ENCODE data around the gene FCMR. TPM values are rescaled to one million over a fixed set of nuclear protein-coding genes. Genes with fewer than 3 reads are reported as not detected.
A peak's percentile ranks its signal among the peaks of the same experiment; 100 is the strongest.

FCMR gene
- 10 to 100 TPM; 49.6 to 52.1 TPM for total RNA-seq

GRCh38 chr1:206921772-206922265 is at the start of gene FCMR:
FCMR (minus strand) TSS chr1:206921941; CDS start chr1:206921854, 87 bp downstream.
- intact Hi-C loops (cut with micrococcal nuclease) = loop anchor here (2.0 to 10.0 kb wide), 4 partner anchors 343 to 903 kb away; partner anchors contain the start of gene CD55
- H3K9me3 Mint-ChIP-seq = no peaks in the 10 kb centered on the region
- no peaks in the 10 kb centered on the region for H3K27me3 Mint-ChIP-seq (ENCODE audit: low read depth)
- no peak within 1 kb of the TSS for H3K27ac Mint-ChIP-seq
- CTCF ChIA-PET = interaction anchor here (0.9 to 12.6 kb wide), 11 partner anchors 9 to 195 kb away, joined by 3 to 219 read pairs (median 7); partner anchors contain the start of gene IL20
- H3K4me1 Mint-ChIP-seq (ENCODE audit: low read depth) = peaks cover 18% of the 10 kb centered on the region
- H3K36me3 Mint-ChIP-seq (ENCODE audit: low read depth) = peaks cover 17% of the 10 kb centered on the region
- DNase-seq = peak; percentile 71
- no peak within 1 kb of the TSS for H3K4me3 Mint-ChIP-seq

- Mint-ChIP-seq H3K27ac (no peak overlapping the region), H3K4me3 (no peak overlapping the region), H3K4me1 (ENCODE audit: low read depth) (peaks cover 18% of the 10 kb centered on the region), H3K36me3 (ENCODE audit: low read depth) (no peaks in the 10 kb centered on the region), H3K9me3 (no peaks in the 10 kb centered on the region), H3K27me3 (ENCODE audit: low read depth) (no peaks in the 10 kb centered on the region)
- intact Hi-C loops (cut with micrococcal nuclease) = no loop called here
- CTCF ChIA-PET = interaction anchor here (1.0 to 5.1 kb wide), 3 partner anchors 10 to 112 kb away, joined by 3 to 38 read pairs (median 14); no protein-coding TSS in a partner anchor
- no peak for DNase-seq
These were observed 49.4 kb upstream of the FCMR start for GRCh38 chr1:206971029-206971655.

- no peaks in the 10 kb centered on the region for H3K27me3 Mint-ChIP-seq (ENCODE audit: low read depth)
- H3K36me3 Mint-ChIP-seq (ENCODE audit: low read depth) = no peaks in the 10 kb centered on the region
- no peak within 1 kb of the TSS for H3K27ac Mint-ChIP-seq
- CTCF ChIA-PET = interaction anchor here (0.9 to 5.1 kb wide), 4 partner anchors 11 to 111 kb away, joined by 3 to 38 read pairs (median 4); no protein-coding TSS in a partner anchor
- no peak within 1 kb of the TSS for H3K4me3 Mint-ChIP-seq
- peaks cover 18% of the 10 kb centered on the region for H3K4me1 Mint-ChIP-seq (ENCODE audit: low read depth)
- intact Hi-C loops (cut with micrococcal nuclease) = no loop called here
- no peaks in the 10 kb centered on the region for H3K9me3 Mint-ChIP-seq
- no peak for DNase-seq
These were observed 48.7 kb upstream of the FCMR start, which contains the start of gene FCAMR for GRCh38 chr1:206970446-206970845. FCAMR (minus strand) TSS chr1:206970460; CDS start chr1:206970125, 335 bp downstream.

GRCh38 chr1:206969090-206969489 is 47.3 kb upstream of the FCMR start:
- intact Hi-C loops (cut with micrococcal nuclease) = no loop called here
- H3K27me3 Mint-ChIP-seq (ENCODE audit: low read depth) = no peaks in the 10 kb centered on the region
- no peaks in the 10 kb centered on the region for H3K36me3 Mint-ChIP-seq (ENCODE audit: low read depth)
- H3K27ac Mint-ChIP-seq = no peak overlapping the region
- H3K9me3 Mint-ChIP-seq = no peaks in the 10 kb centered on the region
- H3K4me1 Mint-ChIP-seq (ENCODE audit: low read depth) = peaks cover 18% of the 10 kb centered on the region
- H3K4me3 Mint-ChIP-seq = no peak overlapping the region
- no peak for DNase-seq
- CTCF ChIA-PET = interaction anchor here (1.0 kb wide), 1 partner anchor 36 kb away, joined by 3 read pairs; no protein-coding TSS in a partner anchor

GRCh38 chr1:206967096-206967849 is 45.5 kb upstream of the FCMR start:
- no peak for DNase-seq
- peak overlapping the region; percentile 16 for H3K27ac Mint-ChIP-seq
- intact Hi-C loops (cut with micrococcal nuclease) = no loop called here
- H3K9me3 Mint-ChIP-seq = no peaks in the 10 kb centered on the region
- no peak overlapping the region for H3K4me3 Mint-ChIP-seq
- peaks cover 27% of the 10 kb centered on the region for H3K4me1 Mint-ChIP-seq (ENCODE audit: low read depth)
- no peaks in the 10 kb centered on the region for H3K27me3 Mint-ChIP-seq (ENCODE audit: low read depth)
- CTCF ChIA-PET = interaction anchor here (0.6 to 1.4 kb wide), 3 partner anchors 14 to 157 kb away, joined by 3 to 5 read pairs (median 3); no protein-coding TSS in a partner anchor
- no peaks in the 10 kb centered on the region for H3K36me3 Mint-ChIP-seq (ENCODE audit: low read depth)

GRCh38 chr1:206965781-206966180 is 44.0 kb upstream of the FCMR start:
- peaks cover 35% of the 10 kb centered on the region for H3K4me1 Mint-ChIP-seq (ENCODE audit: low read depth)
- no peak overlapping the region for H3K27ac Mint-ChIP-seq
- intact Hi-C loops (cut with micrococcal nuclease) = no loop called here
- H3K27me3 Mint-ChIP-seq (ENCODE audit: low read depth) = no peaks in the 10 kb centered on the region
- no peaks in the 10 kb centered on the region for H3K9me3 Mint-ChIP-seq
- H3K4me3 Mint-ChIP-seq = no peak overlapping the region
- no peaks in the 10 kb centered on the region for H3K36me3 Mint-ChIP-seq (ENCODE audit: low read depth)
- CTCF ChIA-PET = interaction anchor here (0.6 to 1.4 kb wide), 7 partner anchors 9 to 398 kb away, joined by 3 to 4 read pairs (median 3); no protein-coding TSS in a partner anchor
- DNase-seq = no peak

GRCh38 chr1:206963740-206964139 is 42.0 kb upstream of the FCMR start:
- Mint-ChIP-seq H3K36me3 (ENCODE audit: low read depth) (no peaks in the 10 kb centered on the region), H3K9me3 (no peaks in the 10 kb centered on the region), H3K4me3 (no peak overlapping the region), H3K4me1 (ENCODE audit: low read depth) (peaks cover 35% of the 10 kb centered on the region), H3K27ac (no peak overlapping the region), H3K27me3 (ENCODE audit: low read depth) (no peaks in the 10 kb centered on the region)
- CTCF ChIA-PET = interaction anchor here (2.2 kb wide), 1 partner anchor 30 kb away, joined by 6 read pairs; no protein-coding TSS in a partner anchor
- no peak for DNase-seq
- intact Hi-C loops (cut with micrococcal nuclease) = no loop called here

GRCh38 chr1:206963119-206963712 is 41.5 kb upstream of the FCMR start:
- H3K27me3 Mint-ChIP-seq (ENCODE audit: low read depth) = no peaks in the 10 kb centered on the region
- no peaks in the 10 kb centered on the region for H3K36me3 Mint-ChIP-seq (ENCODE audit: low read depth)
- peaks cover 32% of the 10 kb centered on the region for H3K4me1 Mint-ChIP-seq (ENCODE audit: low read depth)
- H3K9me3 Mint-ChIP-seq = no peaks in the 10 kb centered on the region
- H3K4me3 Mint-ChIP-seq = no peak overlapping the region
- intact Hi-C loops (cut with micrococcal nuclease) = no loop called here
- no peak overlapping the region for H3K27ac Mint-ChIP-seq
- no peak for DNase-seq
- CTCF ChIA-PET = interaction anchor here (2.2 kb wide), 1 partner anchor 30 kb away, joined by 6 read pairs; no protein-coding TSS in a partner anchor

- Mint-ChIP-seq H3K36me3 (ENCODE audit: low read depth) (no peaks in the 10 kb centered on the region), H3K27ac (no peak overlapping the region), H3K9me3 (no peaks in the 10 kb centered on the region), H3K4me3 (no peak overlapping the region), H3K4me1 (ENCODE audit: low read depth) (peaks cover 22% of the 10 kb centered on the region), H3K27me3 (ENCODE audit: low read depth) (no peaks in the 10 kb centered on the region)
- DNase-seq = no peak
- CTCF ChIA-PET = interaction anchor here (2.2 kb wide), 1 partner anchor 29 kb away, joined by 6 read pairs; no protein-coding TSS in a partner anchor
- intact Hi-C loops (cut with micrococcal nuclease) = no loop called here
These were observed 40.5 kb upstream of the FCMR start for GRCh38 chr1:206962272-206962671.

- H3K9me3 Mint-ChIP-seq = no peaks in the 10 kb centered on the region
- no peak for DNase-seq
- no peaks in the 10 kb centered on the region for H3K36me3 Mint-ChIP-seq (ENCODE audit: low read depth)
- intact Hi-C loops (cut with micrococcal nuclease) = no loop called here
- CTCF ChIA-PET = interaction anchor here (0.6 kb wide), 1 partner anchor 29 kb away, joined by 3 read pairs; no protein-coding TSS in a partner anchor
- H3K4me1 Mint-ChIP-seq (ENCODE audit: low read depth) = peaks cover 17% of the 10 kb centered on the region
- no peak overlapping the region for H3K27ac Mint-ChIP-seq
- H3K27me3 Mint-ChIP-seq (ENCODE audit: low read depth) = no peaks in the 10 kb centered on the region
- H3K4me3 Mint-ChIP-seq = no peak overlapping the region
These were observed 39.9 kb upstream of the FCMR start for GRCh38 chr1:206961668-206962067.

- H3K27me3 Mint-ChIP-seq (ENCODE audit: low read depth) = no peaks in the 10 kb centered on the region
- CTCF ChIA-PET = interaction anchor here (0.6 to 1.2 kb wide), 3 partner anchors 25 to 235 kb away, joined by 3 to 5 read pairs (median 3); no protein-coding TSS in a partner anchor
- intact Hi-C loops (cut with micrococcal nuclease) = no loop called here
- H3K4me1 Mint-ChIP-seq (ENCODE audit: low read depth) = peaks cover 17% of the 10 kb centered on the region
- no peak overlapping the region for H3K4me3 Mint-ChIP-seq
- DNase-seq = no peak
- H3K27ac Mint-ChIP-seq = no peak overlapping the region
- no peaks in the 10 kb centered on the region for H3K36me3 Mint-ChIP-seq (ENCODE audit: low read depth)
- H3K9me3 Mint-ChIP-seq = no peaks in the 10 kb centered on the region
These were observed 39.1 kb upstream of the FCMR start for GRCh38 chr1:206960676-206961386.
